DLD1 (cell line): ENCODE data around the gene PAM.
"Not testable (repeated sequence)": the region's sequence is repeated elsewhere in the genome, so short reads cannot be mapped to it uniquely, and the experiment has no call there.

Experiments
- in situ Hi-C: cut with HindIII; loops from 2 replicates; pipeline ENCODE4 v1.10.0; 2017; ENCODE audit warnings: low sequenced_read_pairs

Gene PAM

DNA sequence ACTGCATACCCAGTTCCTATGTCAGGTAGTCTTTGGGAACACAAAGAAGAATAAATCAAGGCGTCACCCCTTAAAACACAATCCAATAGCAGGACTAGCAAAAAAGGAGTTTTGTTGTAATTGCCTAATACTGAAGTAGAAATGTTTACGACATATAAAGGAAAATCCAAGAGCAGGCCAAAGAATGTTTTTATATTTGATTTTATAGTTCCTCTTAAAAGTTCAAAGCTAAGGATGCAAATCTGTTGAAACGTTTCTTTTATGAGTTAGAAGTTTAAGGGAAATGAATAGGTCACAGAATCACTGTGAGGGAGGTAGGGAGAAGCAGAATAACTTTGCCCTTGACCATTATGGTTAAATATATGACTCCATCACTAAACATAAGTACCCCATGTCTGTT, 136.1 kb downstream of the PAM start:
- in situ Hi-C loops: no loop called here

DNA sequence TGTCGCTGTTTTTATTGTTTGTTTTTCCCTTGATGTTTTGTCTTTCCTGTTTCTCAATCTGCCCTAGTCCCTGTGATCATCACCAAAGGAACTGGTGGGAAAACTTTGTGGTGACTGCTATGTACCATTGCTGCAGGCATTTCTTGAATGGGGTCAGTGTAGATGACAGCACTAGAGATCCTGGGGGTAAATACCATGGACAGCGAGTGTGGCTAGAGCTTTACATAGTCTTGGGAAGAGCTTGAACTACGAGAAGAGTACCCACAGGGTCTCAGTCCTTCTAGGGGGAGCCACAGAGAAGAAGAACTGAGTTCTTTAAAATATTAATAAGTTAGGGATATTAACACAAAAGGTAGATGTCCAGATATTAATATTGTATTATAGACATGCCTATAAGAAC, 138.8 kb downstream of the PAM start:
- in situ Hi-C loops: no loop called here

DNA sequence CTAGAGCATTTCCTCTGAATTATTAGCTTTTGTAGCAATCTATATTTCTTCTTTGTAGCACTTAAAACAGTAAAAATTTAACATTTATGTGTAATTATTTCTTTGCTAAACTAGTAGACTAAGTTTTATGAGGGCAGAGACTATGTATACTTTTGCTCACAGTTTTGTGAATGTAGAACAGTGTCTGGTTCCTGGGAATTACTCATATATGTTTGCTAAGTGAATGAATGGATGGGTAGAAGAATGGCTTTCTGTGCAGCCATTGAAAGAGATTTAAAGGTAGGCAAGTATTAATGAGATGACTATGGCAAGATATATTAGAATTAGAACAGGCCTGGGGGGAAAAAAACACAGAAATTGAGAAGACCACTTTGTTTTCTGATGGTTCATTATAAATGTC, 140.1 kb downstream of the PAM start:
- in situ Hi-C loops: no loop called here

DNA sequence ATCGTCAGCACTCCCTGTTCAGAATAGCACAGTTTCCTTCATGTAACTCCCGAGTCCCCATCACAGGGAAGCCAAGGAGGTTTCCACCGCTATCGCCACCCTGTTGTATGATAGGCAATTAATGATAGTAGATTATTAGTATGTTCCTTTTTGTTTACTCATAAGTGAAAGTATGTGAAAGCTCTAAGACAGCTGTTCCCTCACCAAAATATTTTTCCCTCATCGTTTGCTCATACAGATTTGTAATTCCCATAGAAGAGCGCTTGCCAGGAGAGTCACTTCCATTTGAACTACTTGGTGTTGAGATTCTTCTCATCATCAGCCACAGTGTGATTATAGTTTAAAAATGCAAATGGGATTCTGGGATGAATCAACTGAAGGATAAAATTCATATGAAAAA, 140.9 kb downstream of the PAM start:
- in situ Hi-C loops: no loop called here

DNA sequence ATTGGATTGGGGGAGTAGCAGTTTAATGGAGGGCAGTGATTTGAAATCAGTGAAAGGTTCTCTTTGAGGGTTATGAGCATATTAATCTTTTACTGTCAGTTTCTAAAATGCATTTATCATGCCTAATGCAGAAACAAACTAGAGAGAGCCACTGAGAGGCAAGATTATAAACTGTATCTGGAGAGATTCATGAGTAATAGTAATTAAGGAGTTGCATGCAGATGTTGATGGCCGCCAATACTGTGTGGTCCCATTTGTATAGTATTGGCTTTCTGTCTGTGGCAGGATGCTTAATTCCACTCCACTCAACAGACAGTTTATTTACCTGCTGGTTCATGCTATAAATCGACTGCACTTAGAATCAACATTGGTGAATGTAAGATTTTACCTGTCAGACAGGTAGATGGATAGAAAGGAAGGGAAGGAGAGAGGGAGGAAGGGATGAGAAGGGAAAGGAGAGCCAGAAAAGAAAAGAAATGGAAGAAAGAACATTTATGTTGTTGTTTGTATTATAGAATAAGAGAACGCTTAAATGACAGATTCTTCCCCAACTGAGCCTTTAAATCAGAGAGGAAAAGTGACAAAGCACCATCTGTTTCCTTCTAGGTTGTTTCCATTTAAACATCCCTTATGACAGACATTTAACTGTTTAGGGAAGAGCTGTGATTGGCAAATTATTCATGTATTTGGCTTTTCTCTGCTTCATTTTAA, 146.5 kb downstream of the PAM start:
- in situ Hi-C loops: no loop called here

DNA sequence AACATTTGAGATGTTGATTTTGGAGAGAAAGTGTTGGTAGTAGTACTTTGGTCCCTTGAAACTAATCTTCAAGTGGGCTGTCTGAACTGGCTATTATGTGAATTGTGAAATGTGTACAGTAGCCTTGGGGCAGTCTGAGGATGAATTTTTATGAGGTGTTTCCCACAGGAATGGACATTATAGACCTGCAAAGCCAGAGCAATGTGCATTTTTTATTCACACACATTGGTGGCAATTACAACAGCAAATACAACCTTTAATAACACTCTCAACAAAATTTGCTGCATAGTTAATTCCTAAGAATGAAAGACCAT, 147.0 kb downstream of the PAM start:
- in situ Hi-C loops: no loop called here

DNA sequence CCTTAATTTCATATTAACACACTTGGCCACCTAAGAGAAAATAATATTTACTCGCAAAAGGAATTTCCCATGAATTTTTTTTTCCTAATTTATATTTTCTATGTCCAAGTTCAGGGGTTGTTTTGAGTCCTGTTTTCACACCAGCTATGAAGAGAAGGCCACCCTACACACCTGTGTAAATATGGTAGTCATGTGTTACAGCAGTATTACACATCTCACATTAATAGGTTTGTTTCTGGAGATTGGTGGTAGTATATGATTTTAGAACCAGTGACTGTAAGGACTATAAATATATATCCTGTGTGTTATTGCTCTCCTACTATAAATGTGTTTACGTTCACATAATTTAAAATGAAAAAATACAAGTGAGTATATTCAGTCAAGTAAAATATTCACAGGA, 147.5 kb downstream of the PAM start:
- in situ Hi-C loops: no loop called here

DNA sequence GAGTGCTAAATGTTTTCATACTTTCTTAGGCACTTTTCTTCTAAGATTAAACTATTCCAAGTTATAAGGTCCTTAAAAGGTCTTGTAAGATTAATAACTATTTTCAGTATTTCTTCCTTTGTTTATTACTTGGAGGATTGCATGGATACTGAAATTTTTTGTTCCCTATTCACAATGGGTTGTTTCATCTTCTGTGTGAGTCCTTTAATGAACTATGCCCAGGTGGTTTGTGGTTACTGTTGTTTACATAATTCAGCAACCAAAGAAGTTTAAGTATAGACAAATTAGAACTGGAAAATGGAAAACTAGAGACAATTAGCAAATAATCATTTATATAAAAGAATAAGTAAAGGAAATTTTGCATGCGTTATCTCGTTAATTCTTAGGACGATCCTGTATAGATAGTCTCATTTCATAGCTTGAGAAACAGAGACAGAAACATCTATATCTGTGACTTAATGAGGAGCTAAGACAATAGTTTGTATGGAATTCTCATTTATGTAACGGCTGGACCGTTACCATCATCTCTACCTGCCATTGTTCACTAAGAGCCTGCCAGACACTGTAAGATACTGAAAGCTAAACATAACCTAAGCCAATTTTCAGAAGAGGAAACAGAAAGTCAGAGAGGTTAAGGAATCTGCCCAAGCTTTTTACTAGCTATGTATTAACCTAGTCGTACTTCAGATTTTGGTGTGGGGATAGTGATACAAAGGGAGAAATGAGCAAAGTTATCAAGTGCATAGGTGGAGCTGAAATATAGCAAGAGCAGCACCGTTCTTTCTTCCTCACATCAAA, 148.2 kb downstream of the PAM start:
- in situ Hi-C loops: no loop called here

DNA sequence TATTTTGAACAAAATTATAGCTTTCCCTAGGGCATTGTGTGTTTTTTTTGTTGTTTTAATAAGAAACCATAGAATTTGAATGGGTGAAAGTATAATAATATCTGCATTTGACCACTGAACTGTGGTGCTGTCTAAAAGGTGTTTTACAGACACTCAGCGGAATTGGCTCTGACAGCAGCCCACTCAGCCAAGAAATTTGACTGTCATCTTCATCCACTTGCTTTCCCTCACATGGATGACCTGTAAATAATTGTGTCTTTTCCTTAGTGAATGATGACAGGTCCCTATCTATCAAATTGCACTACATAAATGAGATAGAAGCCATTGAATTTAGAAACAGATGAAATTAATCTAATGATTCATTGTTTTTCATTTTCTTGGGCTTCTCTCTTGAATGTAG, 150.0 kb downstream of the PAM start:
- in situ Hi-C loops: no loop called here

DNA sequence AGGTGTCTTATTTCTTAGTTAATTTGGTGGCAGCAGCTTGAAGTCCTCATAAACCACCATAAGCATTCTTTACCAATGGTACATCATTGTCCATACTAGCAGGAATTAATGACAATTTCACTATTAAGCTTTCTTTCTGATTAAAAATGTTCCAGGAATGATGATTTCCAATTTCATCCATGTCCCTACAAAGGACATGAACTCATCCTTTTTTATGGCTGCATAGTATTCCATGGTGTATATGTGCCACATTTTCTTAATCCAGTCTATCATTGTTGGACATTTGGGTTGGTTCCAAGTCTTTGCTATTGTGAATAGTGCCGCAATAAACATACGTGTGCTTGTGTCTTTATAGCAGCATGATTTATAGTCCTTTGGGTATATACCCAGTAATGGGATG, 152.0 kb downstream of the PAM start:
- in situ Hi-C loops: not testable (repeated sequence)

DNA sequence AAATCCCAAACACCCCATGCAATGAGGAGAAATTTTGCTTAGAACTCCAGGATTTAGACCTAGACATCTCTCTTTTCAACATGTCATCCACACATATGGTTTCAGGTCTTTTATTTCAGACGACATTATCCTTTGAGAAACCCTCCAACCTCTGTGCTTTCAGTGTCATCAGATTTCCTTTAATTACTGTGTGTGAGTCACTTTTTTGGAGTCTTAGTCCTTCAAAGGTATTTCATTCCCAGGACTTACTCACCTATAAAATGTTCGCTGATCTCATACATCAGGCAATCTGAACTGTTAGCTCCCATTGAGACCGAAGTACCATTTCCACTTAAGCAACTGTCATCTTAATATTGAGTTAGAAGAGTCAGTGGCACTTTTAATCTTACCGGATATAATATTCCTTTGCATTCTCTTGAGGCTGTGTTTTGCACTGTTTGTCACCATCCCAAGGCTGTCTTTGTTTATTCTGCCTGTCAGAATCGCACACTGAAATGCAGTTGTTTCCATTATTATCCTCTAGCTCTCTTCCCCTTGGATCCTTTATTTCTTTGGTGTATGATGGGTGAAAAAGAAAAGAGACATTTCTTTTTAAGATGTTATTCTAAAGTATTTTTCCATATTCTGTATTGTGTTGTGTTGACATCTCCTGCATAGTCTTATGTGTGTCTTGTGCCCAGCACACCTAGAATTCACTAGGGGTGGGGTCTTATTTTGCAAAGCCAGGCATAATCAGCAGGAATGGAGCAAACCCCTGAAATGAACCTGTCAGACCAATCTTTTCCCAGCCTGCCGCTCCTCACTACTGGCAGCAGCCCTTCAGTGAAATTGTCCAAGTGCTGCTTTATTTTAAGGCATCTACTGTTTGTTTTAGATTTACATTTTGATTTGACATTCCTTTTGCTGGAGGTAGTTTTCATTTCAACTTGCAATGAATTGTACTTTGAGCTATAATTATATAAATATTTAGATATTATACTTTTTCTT, 155.4 kb downstream of the PAM start:
- in situ Hi-C loops: no loop called here

DNA sequence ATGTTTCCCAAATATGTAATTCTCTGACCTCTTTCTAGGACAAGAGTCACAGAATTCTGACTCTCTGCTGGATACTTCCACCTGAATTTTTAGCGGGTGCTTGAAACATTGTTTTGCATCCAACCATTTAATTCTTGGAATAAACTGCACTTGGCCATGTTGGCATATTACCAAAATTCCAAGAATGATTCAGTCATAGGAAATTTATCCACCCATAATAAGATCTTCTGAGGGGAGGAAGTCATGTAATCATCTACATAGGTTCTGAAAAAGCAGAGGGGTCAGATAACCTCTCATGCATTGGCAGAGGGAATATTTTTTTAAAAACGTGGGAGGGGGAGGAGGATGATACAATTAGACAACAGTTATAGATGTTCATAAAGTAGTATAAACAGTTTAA, 156.9 kb downstream of the PAM start:
- in situ Hi-C loops: no loop called here

DNA sequence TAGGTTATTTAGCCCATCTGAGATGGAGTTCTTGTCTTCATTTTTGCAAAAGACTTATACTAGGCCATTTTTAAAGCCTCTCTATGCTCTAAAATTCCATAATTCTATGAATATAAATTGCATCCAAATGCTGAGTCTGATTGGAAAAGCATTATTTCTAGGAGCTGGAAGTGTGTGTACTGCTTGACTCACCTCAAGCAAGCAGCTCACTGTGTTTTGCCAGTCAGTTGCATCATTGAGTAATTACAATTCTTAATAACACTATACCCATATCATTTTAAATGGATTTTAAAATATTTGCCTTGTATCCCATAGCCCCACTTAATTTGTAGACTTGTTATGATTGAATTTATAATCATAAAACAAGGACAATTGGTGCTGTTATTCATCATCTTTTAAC, 161.0 kb downstream of the PAM start:
- in situ Hi-C loops: no loop called here

DNA sequence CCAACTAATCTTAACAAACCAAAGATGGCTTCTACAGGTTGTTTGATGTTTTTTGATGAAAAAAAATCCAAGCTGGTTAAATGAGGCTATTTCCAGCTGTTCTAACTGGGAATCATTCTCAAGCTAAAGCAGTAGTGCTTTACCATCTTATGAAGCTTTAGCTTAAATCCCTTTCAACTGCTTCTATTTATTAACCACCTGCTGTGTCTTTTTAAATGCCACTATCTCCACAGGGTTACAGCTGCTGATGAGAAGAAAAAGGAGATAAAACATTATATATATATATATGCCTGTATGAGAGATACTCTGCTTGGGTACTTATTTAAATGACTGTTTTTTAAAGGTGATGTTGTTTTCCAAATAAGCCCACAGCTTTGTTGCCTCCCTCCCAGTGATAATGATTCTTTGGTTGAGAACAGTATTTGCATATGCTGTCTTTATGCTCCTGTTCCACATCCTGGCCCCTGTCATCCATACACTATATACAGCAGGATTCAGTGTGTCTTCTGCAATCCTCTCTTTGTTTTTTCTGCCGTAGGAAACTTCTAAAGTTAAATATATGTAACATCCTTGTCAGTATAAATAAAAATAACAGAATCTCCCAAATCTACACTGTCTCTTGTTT, 164.0 kb downstream of the PAM start:
- in situ Hi-C loops: no loop called here

DNA sequence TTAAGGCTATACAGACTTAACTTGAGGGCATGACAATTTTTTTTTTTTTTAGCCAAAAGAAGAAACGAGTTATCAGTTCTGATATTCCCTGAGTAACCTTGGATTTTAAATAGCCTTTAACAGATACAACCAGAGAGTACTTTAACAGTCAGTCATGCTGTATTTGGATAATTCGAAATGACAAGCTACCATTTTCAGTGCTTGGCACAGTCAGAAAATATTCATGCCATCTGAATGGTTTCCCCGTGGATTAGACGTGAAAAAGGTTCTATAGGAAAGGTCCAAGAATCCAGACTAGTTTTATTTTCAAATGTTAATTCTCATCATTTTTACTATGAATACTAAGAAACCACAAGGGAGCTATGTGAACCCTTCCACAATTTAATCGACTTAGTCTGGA, 165.7 kb downstream of the PAM start:
- in situ Hi-C loops: no loop called here

DNA sequence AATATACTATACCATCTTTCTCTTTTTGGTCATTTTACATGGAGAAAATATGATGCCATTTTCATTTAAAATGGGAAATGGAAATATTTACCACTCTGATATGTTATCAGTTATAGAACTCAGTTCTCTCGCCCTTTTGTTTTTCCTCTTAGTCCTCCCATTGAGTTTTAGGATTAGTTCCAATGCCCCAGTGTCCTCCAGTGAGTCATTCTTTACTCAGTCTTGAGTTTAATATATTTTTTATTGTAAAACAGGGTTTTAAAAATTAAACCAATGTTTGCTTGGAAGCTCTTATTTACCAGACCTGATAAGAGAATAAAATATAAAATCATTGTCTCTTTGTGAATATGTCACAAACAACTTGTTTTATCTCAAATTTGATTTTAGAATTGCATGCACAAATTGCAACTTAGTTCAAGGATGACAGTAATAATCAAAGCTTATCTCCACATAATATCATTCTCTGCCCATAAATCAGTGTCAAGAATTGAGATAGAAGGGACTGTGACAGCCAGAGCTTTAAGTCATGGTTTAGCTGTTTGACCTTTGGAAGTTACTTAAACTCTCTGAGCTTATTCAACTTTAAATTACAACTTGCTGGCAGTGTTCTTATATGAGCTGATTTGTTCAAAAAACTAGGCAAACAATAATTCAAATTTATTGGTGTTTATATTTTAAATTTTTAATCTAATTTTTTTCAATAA, 166.4 kb downstream of the PAM start:
- in situ Hi-C loops: no loop called here

DNA sequence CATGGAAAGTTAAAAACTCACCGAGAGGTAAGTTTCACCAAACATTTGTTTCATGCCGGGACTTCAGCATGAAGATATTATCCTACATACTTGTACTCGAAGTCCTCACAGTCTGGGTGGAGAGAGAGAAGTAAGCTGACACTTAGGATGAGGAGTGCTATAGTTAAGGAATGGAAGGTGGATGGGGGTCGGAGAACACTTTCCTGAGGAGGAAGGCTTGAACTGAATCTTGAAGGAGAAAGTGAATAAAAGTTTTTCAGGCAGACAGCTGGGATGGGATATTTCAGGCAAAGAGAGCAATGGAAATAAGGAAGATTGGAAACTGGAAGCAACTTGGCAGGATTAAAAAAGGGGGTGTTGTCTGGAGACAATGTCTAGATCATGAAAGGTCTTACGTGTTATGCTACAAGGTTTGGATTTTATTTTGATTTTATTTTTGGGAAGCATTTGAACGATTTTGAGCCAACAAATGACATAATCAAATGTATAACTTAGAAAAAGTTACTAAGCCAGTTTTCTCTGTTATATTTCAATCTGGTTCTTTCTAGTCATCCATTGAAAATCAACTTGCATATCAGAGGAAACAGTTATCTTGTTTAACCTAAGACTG, 167.1 kb downstream of the PAM start:
- in situ Hi-C loops: no loop called here

DNA sequence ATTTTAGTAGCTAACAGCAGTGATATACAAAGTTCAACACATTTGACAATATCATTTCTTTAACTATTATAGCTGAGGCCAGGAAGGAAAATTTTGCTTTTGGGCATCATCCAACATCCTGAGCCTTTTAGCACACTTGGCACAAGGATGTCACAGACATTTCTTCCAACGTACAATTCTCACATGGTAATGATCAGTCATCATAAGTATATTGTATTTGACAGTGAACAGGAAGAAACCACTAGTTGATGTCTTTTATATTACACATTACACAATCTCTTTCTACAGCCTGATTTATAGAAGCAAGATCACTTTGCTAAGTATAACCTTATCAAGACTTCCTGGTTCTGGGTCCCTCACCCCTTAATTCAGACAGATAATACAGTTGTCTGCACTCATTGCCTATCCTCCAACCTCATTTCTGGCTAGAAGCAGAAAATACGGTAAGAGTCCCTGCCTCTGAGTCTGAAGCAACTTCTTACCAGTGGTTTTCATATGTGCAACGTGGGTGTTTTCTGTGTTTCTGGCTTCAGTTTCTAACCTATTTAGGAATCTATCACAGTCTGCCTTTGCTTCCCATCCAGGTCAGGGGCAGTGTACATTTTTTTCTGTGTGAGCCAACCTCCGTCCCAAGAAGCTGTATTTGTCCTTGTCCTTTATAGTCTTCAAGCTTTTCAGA, 167.8 kb downstream of the PAM start:
- in situ Hi-C loops: no loop called here

DNA sequence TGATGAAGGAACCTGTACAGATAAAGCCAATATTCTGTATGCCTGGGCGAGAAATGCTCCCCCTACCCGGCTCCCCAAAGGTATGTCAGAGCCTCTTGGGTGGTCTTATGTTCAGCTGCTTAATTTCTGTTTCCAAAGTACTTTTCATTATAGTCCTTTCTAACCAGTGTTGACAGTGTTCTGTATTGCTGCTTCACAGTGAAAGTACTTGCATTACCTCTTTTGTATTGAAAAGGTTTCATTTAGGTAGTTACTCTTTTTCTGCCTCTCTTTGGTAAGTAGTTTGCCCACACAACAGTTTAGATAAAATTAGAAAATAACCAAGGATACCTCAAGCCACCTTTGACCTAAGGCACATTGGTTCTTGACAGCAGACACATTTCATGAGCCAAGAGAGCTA, 169.9 kb downstream of the PAM start:
- in situ Hi-C loops: no loop called here

DNA sequence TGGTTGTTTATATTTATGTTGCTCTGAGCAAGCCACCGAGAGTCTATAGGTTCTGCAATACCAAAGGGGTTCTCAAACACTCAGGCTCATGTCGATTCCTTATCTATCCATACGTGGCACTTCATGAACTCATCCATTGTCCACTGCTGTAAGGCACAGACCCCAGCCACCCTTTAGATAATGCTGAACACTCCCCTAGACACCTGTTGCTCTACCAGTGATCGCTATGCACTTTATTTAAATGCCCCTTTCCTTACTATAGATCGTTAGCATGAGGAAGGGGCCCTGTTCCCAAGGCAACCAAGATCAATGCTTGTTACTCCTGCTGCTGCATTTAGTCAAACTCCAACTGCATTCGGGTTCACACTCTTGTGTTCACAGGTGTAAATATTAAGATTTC, 171.9 kb downstream of the PAM start:
- in situ Hi-C loops: no loop called here
